ENCODE results near the gene DMBT1.

DMBT1 gene

DNA sequence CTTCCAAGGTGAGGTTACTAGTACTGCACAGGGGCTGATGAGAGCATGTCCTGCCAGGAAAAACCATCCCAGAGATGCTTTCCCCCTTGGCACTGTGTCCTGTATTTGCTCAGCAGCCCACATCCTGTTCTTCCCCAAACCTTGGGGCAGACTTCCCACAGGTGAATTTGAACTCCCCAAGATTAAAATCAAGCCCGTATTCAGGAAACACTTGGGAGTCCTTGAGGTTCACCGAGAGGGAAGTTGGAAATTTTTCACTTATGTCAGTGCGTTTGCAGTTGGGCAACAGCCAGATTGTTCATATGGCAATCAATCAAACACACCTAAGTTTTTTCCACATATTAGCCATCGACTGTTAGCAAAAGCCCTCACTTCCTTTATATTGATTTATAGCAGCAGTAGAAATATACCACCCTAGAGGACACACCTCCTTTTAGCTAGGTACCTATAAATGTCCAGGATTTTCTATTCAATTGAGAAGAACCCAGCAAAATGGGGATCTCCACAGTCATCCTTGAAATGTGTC lies at the start of gene DMBT1:
Gene DMBT1, plus strand, starts transcription at position 476 of the 526 bp plus-strand sequence. Its CDS starts 17 bp downstream, at position 493.
- peak; percentile 11 to 42 (median 27) for DNase-seq

DNA sequence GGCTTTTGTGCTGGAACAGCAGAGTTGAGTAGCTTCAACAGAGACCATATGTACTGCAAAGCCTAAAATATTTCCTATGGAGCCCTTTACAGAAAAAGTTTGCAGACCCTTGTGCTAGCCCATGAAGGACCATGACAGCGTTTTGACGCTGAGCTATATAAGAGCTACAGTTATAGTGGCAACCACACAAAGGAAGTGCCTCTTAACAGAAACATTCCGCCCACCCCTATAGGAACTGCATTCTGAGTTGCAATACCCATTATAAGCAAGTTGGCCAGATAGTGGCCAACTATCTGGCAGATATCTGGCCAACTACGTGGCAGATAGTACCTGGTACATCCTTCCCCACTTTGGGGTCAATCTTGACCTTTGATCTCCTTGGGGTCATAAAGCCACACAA lies 47.5 kb upstream of the DMBT1 start:
- peak in 1 of 3 donors; percentile 17 for DNase-seq

- no peak for DNase-seq
These were observed 46.3 kb upstream of the DMBT1 start for GRCh38 chr10:122514045-122514840.

DNA sequence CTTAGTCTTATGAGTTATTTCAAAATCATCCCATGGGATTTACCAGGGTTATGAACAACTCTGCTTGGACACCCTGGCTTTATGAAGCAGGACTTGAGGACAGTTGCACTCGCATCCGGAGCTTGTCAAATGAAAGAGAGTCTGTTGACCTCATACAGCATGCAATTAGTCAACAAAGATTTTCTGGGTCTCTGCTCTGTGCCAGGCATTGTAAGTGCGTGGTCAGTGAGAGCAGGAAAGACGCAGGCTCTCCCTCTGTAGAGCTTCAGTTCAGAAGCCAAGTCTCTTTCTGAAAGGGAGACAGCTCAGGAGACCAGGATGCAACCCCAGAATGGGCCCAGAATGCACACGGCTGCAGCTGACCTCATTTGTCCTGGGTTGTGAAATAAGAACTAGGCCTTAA lies 45.5 kb upstream of the DMBT1 start:
- DNase-seq, result no peak

DNA sequence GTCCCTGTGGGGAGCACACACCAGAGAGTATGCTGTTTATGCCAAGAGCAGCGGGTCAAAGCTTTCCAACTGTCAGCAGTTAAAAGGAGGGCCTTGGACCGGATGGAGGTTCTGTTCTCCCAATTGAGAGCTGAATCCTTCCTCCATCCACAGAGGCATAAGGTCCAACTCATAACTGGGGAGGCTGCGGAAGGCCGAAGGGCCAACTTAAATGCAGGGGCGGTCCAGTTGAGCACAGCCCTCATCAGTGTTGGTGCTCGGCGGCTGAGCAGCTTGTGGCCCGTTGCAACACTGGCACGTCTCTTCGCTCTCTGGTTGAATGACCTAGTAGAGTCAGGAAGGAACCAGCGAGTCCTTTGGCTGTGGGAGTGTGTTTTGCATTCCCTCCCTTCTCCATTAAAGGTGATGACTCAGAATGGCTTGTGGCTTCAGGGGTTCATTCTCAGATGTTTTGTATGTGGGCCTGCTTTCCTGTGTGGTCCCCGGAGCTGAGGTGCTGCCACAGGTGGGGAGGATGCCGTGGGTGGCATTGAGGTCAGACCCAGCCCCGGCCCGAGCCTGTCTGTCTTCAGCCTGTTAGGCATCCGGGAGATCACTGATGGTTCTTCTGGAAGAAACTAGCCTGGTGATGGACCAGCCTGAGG lies 44.8 kb upstream of the DMBT1 start:
- DNase-seq, result no peak

DNA sequence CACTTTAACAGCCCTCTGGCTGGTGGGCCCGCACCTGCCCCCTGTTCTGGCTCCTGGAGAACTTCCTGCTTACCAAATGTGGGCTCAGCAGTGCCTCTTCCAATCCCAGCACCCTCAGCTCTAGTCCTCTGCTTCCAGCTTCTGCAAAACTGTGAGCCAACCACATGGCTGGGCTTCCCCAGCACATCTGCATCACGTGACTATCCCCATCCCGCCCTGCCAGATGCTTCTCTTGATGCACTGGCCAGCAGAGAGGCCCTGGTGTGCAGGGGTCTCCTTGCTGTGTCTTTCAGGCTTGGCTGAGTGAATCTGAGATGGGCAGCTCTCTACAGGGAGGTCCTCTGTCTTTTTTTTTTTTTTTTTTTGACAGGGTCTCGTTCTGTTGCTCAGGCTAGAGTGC lies 43.8 kb upstream of the DMBT1 start:
- peak in 1 of 3 donors; percentile 18 for DNase-seq

GRCh38 chr10:122519144-122519543 lies 41.4 kb upstream of the DMBT1 start:
- no peak for DNase-seq

DNA sequence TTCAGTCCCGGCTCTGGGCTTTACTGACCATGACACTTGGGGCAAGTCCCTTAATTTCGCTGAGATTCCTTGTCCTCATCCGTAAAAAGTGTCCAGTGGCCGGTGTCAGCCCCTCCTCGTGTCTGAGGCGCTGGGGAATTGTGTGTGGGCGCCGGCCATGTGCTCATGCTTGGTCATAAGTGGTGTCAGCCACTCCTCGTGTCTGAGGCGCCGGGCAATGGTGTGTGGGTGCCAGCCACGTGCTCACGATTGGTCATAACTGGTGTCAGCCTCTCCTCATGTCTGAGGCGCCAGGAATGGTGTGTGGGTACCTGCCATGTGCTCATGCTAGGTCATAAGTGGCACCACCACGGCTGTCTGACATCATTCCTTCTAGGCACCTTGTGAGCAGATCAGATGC lies 40.7 kb upstream of the DMBT1 start:
- peak in 2 of 3 donors; percentile 16 to 23 for DNase-seq

DNA sequence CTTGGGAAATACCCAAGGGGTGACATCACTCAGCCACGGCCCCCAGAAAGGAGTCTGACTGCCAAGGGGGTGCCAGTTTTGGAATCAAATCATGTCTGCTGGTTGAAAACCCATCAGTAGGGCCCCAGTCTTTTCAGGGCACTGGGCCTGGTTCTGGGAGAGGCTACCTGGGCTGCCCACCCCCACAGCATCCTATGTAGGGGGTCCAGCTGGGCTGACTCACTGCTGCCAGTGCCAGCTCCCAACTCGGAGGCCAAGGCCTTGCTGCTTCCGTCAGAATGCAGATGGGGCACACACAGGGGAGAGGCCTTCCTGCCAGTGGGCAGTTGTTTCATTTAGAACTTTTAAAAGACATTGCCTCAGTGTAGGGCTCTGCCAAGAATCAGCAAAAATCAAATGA lies 39.5 kb upstream of the DMBT1 start:
- DNase-seq, result no peak

DNA sequence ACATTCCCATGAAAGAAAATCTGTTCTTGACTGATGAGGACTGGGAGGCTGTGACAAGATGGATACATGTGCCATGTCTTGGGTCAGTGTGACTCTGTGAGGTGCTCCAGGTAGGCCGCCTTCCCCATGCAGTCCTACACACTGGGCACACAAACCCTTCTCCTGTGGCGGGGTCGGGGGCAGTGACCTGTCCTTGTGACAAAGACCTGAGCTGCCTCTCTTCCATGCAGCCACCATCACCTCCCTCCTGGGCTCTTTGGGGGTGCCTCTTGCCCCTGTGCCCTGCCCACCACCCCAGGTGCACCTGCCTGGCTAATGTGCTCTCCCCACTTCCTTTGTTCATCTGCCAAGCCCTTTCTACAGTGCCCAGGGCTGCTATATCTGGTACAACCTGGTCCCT lies 35.7 kb upstream of the DMBT1 start:
- no peak for DNase-seq

- no peak for DNase-seq
These were observed 34.8 kb upstream of the DMBT1 start for GRCh38 chr10:122525788-122526187.

DNA sequence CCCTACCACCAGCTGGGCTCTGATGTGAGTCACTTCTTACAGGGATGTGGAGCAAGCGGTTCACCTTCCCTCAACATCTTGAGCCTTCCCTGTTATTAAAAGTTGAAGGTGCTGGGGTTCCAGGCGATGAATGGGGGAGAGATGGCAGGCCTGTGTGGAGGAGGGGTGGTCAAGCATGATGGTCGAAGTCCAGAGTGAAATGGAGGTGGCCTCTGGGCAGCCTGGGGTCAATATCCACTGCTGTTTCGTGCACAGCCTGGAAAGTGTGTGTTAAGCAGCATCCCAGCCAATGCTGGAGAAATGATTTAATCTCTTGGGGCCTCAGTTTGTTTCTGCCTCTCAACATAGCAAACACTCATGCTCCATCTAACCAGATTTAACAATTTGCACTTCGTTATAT lies 33.7 kb upstream of the DMBT1 start:
- DNase-seq, result no peak

GRCh38 chr10:122530177-122530576 lies 30.4 kb upstream of the DMBT1 start:
- no peak for DNase-seq

GRCh38 chr10:122531261-122531660 lies 29.3 kb upstream of the DMBT1 start:
- no peak for DNase-seq

DNA sequence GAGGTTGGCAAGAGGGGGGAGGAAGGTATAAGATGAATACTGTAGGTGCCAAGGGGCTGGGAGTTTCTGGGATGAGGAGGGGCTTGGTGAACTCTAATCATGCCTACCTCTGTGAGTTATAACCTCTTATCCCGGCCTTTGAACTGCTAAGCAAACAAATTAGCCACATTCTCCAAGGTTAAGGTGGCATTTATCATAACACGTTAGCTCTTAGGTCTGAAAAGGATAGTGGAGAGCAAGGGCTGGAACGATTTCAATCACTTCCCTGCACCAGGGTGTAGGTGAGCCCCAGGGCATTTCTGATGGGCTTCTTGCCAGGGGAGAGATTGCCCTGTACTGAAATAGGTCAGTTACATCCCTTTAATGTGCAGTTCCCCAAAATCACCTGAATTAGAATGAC lies 28.6 kb upstream of the DMBT1 start:
- no peak for DNase-seq

DNA sequence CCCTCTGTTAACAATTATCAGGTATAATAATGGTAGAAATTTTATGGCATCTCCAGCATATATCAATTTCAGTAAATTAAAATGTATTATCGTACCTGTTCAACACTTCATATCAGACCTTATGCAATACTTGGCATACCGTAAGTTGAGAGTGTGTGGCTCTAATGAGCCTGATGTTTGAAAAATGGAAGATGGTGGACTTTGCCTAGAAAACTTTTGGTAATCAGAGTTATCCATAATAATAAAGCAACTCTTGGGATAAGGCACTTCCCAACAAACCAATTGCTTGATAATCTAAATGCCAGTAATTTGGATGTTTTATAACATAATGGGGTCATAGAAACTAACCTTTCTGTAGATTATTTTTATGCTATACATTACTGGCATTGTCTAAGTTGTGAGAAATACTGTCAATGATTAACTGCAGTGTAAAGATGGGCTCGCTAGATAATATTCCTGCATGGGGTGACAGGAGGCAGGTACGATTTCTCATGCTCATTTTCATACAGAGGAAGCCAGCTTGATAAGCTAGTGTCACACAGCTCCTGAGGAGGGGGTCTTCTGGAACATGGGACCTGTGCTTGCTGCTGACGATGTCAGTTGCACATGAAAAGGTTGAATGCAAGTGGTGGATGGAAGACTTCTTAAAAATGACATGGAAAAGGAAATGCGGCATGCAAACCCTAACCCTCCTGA lies 27.8 kb upstream of the DMBT1 start:
- no peak for DNase-seq

DNA sequence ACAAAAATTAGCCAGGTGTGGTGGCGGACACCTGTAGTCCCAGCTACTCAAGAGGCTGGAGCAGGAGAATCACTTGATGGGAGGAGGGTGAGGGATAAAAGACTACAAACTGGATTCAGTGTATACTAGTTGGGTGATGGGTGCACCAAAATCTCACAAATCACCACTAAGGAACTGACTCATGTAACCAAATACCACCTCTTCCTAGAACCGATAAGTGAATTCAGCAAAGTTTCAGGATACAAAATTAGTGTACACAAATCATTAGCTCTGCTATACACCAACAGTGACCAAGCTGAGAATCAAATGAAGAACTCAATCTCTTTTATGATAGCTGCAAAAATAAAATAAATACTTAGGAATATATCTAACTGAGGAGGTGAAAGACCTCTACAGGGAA lies 23.0 kb upstream of the DMBT1 start:
- DNase-seq, result no peak

DNA sequence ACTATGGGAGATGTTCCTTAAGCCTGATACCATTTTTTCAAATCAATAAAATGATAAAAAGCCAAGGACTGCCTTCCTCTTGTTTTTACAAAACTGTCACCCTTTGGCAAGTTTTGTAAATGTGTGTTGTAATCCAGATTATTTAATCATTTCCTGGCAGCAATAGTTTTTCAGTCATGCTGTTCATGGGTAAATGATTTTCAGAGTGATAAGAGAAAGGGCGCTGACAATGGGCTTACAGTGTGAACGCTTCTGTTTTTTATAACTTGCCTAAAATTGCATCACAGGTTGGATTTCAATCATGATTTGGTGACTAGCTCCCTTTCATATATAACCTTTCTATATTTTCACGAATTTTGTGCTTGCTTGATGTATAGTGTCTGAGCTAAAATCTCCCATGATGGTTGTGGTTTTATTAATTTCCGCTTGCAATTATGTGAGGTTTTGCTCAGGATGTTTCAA lies 19.0 kb upstream of the DMBT1 start:
- DNase-seq, result peak in 2 of 3 donors; percentile 17 to 26

DNA sequence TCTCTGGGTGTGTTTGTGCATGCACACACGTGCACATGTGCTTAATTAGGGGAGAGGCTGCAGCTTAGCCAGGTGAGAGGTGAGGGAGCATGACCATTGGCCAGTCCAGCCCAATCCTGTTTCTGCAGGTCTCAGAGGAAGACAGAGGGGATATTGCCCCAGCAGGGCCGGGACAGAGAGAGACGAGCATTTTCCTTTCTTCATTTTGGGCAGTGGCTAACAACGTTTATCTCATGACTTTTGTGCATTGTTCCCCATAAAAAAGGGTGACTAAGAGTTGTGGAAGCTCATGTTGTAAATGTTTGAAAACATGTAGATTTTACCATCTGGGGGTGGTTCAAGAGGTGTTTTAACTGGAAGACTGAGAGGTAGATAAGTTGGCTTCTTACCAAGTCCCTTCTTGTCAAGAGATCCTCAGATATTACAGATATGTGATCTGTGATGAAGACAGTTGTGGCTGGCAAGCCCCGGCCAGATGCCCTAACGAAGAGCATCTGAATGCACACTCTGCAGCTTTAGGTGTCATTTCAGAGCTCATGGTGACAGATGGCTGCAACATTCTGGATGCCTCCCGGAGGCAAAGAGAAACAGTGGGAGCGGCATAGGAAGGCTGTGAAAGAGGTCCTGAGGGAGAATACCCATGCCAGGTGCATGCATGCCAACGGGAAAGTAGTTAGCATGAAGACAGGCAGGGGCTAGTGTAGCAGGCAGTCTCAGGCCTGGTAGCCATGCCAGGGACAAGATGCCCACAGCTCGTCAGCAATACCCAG lies 16.7 kb upstream of the DMBT1 start:
- DNase-seq, result no peak

DNA sequence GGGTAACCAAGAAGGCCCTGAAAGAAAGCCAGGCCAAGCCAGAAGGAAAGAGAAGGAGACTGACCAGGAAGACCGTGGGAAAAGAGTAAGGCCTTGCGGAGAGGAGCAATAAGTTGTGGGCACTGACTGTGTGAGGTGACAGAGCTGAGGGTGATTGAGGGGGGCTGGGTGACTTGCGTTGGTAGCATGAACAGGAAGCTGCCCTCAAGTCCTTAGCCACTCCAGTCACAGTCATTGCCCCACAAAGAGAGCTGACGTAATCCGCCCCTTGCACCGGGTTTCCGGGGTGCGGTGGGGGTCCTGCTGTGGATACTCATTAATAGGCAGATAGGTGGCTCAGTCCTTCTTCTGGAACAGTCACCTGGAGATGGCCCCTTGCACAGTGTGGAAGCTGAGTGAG lies 16.1 kb upstream of the DMBT1 start:
- peak in 2 of 3 donors; percentile 26 to 31 for DNase-seq

DNA sequence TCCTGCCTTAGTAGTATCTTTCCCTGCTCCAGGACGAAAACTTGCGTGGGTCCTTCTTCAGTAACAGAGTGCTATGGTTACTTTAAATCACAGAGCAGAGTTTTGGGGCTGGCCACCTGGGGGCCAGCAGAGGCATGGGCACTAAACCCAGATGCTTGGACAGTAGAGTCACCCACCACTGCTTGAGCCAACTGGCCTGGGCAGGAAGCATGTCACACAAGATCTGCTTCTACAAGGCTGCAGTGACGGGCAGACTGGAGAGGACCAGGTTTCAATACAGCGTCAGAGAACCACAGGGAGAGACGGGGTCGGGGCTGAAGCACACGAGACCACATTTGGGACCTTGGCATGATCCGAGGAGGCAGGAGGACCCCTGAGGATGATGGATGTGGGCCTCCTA lies 14.3 kb upstream of the DMBT1 start:
- no peak for DNase-seq

GRCh38 chr10:122548407-122549085 lies 12.0 kb upstream of the DMBT1 start:
- no peak for DNase-seq

All from suppressor macrophage treated with lipopolysaccharide for 1 hour (primary cell).